ENCODE data around the gene NEU1.

NEU1 gene

DNA sequence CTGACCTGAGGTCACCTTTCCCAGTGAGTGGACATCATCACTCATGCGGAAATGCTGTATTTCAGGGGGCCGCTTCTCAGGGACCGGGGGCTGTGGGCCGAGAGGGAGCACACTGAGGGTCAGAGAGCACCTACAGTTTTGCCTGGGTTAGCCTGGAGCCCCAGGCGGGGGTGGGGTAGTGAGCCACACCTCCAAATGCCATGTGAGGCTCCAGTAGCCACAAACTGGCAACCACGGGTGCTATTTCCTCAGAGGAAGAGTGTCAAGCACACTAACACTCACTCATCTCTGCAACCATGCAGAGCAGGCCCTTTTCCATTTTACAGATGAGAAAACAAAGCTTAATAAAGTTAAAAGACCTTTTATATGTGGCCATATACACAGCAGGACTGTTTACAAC lies 30.2 kb upstream of the NEU1 start:
- no peak for DNase-seq

DNA sequence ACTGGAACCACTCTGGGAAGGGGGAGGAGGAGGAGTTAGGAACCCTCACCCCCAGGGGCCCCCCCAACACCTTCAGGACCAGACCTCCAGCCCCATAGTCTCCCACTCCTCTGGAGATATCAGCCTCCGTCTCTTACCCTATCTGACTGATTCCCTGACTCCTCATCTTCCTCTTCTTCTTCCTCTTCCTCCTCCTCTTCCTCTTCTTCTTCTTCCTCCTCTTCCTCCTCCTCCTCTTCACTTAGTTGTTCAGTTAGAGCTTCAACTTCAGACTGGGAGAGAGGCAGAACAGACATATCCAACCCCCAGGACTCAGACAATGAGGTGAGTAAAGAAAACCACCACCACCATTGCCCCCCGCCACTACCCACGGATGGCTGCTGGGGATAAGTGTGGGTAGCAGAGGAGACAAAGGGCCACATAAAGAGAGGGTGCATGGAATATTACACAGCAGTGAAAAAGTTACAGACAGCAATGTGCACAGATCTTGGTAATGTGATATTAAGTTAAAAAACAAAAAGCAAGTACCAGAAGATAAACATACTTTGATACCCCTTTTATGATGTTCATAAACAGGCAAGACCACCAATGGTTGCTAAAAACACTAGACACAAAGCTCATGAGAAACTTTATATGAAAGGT lies 26.8 kb upstream of the NEU1 start:
- DNase-seq, result no peak

DNA sequence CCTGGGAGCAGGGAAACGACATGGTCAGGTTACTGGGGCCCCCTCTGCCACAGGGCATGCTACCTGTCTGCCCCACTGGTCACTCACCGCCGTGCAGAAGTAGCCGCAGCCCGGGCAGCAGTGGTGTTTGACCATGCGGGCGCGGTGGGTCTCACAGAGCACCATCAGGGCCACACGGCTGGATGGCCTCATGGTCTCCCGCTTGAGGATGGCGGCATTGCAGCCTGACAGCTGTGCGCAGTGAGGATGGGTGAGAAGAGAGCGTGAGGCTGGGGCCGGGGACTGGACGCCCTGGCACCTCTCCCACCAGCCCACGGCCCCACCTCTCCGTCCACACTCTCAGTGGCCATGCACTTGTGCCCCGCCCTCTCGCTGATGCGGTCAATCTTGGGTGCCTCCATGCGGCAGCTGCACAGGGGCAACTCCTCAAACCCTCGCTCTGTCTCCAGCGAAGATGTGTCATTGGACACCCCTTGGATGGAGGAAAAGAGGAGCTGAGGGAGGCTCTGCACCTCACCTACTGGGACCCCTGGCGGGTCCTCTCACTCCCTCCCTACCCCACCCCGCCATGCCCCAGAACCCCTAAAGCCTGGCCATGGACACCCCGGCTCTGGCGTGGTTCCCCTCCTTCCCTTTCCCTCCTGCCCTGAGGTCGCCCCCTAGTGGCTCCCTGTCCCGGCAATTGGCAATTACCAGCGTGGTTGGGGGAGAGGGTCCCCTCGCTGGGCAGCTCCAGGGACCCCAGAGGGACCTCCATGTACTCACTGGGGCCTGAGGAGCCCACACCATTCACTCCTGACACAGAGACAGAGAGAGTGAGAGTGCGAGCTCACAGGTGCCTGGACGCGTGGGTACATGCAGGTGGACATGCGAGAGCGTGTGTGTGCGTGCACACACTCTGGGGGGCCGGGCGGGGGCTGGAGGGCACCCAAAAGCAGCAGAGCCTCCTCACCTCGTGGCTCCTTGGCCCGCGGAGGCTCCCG lies 25.9 kb upstream of the NEU1 start:
- DNase-seq, result peak; percentile 38 to 58

DNA sequence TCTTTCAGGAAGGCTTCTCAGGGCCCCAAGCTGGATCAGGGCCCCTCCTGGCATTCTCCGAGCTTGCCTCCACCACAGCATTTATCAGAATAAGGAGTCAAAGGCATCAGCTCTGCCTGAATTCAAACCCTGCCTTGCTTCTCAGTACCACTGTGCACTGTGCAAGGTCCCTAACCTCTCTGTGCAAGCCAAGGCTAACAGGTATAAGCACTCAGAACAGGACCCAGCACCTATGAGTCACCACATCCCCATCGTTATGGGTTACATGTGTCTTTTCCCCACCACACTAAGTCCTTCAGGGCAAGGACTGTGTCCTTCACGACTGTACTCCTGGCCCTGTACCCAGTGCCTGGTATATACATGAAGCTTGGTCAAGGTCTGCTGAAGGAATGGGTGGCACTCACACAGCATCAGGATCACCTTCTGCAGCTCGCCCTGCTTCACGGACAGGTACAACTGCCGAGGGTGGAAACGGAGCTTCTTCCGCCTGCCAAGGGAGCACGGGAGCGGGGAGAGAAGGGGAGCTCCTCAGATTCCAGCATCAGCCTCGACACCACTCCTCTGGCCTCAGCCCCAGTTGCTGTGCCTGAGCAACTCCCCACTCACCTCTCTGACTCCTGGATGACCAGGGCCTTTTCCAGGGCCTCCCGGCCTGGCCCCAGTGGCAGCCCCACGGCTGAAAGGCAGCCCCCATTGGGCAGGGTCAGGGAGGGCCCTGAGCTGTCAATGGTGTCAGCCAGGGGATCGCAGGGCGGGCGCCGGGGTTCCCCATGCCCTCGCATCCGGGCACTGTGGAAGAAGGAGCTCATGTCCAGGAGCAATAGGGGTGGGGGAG lies 24.8 kb upstream of the NEU1 start:
- DNase-seq, result no peak

DNA sequence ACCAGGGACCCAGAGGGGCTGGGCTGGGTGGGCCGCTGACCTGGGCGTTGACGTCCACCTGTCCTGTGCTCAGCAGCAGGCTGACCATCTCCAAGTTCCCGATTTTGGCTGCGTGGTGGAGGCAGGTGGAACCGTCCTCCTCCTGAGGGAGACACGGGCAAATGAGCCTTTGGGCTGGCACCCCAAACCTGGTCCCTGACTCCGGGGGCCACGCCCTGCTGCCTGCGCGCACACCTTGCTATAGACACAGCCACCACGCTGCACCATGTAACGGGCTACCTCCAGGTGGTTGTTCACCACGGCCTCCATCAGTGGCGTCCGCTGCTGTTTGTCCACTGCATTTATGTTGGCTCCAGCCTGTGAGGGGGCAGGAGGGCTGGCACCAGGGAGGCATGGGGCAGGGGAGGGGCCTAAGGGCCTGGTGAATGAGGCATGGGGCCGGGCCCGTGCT lies 23.9 kb upstream of the NEU1 start:
- DNase-seq, result no peak

DNA sequence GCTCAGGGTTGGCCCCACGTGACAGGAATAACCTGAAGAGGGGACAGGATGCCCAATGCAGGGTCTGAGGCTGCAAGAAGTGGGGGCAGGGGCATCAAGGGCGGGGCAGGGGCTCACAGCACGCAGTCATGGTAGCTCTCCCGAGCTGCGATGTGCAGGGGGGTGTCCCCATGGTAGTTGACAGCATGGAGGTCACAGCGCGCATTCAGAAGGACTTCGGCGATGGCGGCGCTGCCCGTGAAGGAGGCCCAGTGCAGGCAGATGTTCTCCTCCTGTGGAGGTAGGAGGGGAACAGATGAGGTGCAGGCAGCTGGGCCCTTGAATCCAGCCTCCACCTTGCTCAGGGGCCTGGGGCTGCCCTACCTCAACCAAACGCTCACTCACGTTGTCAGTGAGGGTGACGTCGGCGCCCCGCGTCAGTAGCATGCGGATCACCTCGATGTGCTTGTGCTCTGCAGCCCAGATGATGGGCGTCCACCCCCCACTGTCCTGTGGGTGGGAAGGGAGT lies 22.0 kb upstream of the NEU1 start:
- no peak for DNase-seq

DNA sequence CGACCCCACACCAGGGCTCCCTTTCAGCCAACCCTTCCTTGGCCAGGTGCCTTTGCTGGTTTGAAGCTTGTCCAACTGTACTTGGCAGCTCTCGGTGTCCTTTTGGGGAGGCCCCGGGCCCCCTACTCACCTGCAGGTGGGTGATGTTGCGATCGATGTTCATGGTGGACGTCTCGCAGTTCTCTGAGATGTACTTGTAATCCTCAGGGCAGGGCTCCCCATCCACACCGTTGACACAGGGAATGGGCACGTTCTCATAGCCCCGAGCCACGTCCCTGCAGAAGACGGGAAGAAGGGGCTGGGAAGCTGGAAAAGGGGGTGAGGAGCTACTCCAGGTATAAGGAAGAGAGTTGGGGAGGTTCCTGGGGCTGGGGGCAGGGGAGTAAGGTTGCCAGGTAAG lies 21.1 kb upstream of the NEU1 start:
- no peak for DNase-seq

DNA sequence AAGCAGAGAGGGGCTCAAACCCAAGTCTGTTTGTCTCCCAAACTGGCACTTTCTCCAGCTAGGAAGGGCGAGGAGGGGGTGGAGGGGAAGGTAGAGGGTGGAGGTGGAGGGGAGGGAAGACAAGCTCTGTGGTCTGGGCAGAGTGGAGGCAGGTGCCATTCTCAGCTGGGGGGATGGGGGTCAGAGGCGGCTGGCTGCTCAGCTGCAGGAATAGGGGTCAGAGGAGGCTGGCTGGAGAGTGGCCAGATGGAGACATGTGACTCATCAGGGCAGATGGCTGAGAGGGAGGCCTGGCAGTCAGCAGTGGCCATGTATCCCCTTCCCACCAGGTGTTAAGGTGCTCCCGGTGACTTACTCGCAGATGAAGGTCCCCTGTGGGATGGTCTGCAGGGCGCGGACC lies 19.7 kb upstream of the NEU1 start:
- no peak for DNase-seq

DNA sequence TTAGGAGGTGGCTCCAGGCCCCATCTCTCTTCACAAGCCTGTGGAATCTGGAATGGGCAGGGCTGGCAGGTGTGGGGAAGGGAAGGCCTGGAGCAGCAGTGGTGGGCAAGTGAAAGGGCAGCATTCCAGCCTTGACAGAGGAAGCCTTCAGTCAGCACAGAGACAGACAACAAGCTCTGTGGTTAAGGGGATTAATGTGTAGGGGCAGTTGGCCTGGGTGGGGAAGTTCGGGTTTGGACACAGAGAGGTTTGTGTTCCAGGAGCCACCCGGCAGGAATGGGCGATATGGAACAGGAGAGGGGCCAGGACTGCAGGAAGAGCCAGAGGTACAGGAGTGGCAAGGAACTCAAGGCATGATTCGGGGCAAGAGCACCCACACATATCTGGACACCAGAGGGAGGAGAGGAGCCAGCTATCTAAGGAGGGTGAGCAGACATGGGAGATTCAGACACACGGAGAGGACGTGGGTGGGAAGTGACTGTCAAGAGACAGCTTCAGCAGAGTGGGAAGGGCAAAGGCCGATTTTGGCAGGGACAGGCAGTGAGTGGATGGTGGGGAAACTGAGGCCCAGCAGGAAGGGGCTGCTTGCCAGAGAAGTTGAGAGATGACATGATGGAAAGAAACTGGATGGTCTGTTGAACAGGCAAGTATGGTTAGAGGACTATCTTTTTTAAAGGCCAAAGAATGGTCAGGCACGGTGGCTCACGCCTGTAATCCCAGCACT lies 18.7 kb upstream of the NEU1 start:
- no peak for DNase-seq

DNA sequence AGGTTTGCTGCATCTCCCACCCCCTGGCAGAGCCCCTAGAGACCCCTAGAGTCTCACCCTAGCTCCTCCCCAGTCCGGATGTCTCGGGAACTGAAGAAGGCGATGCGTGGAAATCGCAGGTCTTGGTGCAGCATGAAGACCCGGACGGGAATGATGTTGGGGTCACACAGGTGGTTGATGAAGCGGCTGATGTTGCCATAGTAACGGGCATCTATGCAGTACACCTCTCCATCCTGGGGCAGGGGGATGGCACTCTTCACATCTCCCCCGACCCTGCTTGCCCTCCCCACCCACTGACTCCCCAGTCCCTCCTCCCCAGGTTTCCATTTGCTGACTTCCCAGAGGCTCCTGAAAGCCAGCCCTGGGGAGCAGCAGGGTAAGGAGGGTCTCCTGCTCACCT lies 18.0 kb upstream of the NEU1 start:
- DNase-seq, result no peak

DNA sequence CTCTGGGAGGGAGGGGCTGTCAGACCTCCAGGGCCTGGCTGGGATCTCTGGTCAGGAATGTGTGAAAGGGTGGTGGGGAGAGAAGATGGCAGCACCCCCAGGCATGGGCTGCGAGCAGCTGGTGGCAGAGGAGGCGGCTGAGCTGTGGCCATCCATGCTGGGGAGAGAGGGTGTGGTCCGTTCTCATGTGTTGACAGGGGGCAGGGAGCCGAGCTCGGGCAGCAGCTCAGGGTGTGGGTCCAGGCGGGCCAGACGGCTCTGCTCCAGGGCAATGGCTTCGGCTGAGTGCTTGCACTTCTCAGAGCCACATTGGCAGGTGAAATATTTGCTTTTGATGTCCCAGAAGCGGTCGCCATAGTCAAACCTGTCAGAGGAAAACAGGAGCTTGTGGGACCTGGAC lies 17.3 kb upstream of the NEU1 start:
- DNase-seq, result no peak

DNA sequence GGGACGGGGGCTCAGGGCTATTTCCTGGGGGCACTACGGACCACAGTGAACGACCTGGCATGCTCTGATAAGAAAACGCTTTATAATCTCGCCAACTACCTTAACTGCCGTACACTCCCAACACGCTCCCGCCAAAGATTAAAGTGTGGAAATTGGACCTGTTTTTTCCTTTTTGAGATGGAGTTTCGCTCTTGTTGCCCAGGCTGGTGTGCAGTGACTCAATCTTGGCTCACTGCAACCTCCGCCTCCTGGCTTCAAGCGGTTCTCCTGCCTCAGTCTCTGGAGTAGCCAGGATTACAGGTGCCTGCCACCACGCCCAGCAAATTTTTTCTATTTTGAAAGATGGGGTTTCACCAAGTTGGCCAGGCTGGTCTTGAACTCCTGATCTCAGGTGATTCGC lies 16.5 kb upstream of the NEU1 start:
- DNase-seq, result no peak

DNA sequence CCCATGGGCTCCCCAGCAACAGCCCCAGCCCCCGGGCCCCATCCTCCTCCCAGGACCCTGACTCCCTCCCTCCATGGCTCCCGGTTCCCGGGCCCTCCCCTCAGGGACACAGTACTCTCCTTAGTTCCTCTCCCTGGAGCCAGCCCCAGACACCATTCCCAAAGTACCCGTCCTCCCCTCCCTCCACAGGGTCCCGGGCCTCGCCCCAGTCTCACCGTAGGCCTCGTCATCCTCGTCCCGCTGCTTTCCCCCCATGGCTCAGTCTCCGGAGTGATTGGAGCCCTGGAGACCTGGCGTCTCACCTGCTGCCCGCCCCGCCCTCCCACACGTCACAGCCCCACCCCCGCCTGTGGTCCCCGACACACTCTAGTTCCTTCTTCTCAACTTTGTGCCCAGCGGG lies 16.1 kb upstream of the NEU1 start, which contains the start of gene SLC44A4:
Gene SLC44A4 (minus strand): TSS at position 272 of the 400 bp plus-strand sequence. CDS start 17 bp downstream, at position 255.
- DNase-seq, result no peak

DNA sequence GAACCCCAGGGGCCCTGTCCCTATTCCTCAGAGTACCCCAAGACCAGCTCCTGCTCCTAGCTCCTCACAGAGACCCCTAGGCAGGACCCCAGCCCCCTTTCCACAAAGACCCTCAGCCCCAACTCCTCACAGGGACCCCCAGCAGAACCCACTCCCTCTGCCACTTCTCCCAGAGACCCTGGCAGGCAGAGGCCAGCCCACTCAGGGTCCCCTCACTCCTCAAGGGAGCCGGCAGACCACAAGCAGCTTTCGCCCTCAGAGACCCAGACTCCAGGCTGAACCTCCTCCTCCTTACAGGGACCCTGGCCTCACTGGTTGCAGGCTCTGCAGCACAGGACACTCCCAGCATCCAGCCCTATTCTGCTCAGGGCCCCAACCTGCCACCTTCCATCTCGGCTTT lies 15.6 kb upstream of the NEU1 start:
- no peak for DNase-seq

DNA sequence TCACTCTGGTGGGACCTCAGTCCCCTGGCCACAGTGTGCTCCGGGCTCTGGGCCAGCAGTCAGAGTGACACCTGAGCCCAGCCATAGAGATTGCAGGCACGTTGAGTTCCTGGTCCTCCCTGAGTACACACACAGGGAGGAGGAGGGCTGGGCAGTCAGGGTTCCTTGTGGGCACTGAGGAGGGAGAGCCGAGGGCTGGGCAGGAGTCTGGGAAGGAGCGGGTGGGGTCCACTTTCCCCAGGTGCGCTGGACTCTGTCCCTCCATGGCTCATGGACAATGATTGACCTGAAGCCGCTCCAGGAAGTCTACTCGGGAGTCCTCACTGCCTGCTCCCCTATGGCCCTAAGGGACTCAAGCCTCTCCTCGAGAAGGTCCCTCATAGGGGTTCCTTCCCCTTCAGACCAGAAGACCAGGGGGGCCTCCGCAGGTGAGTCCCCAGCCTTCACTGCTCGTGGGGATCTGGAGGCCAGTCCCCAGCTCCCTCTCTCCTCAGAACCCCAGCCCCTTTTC lies 15.1 kb upstream of the NEU1 start:
- DNase-seq, result no peak

DNA sequence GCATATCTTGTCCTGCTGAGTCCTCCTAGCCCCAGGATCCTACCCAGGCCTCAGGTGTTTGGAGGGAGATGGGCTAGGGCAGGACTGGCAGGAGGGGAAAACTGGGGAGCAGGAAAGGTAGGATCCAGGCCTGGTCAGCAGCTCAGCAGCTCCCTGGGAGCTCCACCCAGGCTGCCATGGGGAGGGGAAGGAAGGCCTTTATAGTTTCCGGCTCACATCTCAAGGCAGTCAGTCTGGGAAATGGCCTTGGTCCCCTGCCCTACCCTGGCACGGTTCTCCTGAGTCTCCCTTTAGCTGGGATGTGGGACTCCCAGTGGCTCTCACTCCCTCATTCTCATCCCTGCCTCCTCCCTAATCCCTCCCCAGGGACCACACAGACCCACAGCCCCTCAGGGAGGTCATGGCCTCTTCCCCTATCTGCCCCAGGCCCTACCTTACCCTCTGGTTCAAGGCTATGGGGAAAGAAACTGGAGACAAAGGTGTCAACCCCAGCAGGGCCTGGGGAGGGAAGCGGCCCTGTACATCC lies 14.6 kb upstream of the NEU1 start:
- no peak for DNase-seq

DNA sequence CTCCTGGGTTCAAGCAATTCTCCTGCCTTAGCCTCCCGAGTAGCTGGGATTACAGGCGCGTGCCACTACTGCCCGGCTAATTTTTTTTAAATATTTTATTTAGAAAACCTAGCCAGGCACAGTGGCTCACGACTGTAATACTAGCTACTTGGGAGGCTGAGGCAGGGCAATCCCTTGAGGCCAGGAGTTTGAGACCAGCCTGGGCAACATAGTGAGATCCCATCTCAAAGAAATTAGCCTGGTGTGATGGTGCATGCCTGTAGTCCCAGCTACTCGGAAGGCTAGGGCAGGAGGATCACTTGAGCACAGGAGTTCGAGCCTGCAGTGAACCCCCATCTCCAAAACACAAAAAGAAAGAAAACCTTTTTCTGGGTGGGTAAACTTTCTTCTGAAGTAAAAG lies 13.7 kb upstream of the NEU1 start:
- DNase-seq, result no peak

DNA sequence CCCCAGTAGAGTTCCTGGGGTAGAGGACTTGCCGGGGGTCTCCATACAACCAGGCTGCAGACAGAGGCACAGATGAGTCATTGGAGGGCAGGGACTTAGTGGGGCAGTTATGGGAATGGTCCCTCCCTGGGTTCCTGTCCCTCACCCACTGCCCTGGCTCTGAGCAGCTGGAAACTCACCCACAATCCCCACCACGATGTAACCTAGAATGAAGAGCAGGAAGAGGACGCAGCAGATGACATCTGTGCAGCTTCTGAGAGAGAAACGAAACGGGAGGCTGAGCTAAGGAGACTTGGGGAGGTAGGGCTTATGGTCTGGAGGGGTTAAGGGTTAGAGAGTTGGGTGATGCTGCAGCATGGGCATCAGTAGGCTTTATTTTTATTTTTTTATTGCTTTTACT lies 13.3 kb upstream of the NEU1 start:
- no peak for DNase-seq

DNA sequence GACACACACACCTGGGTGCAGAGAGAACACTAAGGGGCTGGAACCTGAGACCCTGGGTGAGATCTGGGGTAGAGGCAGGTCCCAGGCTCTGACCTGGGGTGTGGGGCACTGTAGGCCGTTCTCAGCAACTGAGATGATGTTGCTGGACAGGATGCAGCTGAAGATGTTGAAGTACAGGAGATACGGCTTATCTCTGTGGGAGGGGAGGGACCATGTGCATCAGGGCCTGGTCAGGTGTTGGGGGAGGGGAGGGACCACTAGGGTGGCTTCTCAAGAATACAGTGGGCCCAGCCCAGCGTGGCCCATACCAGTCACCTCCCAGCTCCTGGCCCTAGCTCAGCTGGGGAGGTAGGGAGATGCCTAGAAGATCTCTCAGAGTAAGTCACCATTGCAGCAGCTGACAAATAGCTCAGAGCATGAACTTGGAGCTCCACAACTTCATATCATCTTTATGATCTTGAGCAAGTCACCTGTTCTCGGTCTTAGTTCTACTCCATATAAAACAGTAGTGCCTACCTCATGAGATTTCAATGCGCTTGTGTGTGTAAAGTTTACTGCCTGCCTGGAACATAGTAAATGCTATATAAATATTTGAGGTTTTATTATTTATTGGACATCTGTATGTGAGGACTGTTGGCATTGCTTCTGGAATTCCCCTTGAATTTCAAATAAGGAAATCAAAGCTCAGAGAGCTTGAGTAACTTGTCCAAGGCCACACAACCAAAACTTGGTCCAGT lies 12.4 kb upstream of the NEU1 start:
- no peak for DNase-seq

DNA sequence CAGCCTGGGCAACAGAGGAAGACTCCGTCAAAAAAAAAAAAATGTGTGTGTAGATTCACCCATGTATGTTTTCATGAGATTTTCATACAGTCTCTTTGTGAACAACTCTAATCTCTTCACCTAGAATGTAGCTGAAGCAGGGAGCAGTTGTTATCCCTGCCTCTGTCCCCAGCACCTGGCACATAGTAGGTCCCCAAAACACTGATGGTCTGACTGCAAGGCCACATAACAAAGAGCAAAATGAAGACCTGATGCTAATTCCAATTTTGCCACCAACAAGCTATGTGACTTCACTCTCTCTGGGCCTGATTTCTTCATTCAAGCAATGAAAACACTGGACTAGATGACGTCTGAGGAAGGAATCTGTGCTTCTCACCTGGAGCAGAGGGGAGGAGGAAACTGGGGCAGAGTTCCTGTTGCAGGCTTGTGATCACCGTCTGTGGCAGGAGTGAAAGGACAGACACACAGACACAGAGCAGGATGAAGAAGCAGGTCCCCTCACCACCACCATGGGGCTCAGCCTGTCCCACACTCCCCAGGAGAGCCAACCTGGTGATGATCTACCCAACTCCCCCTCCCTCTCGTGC lies 11.6 kb upstream of the NEU1 start:
- DNase-seq, result no peak
